Measurements from ENCODE around the gene RFT1.

The RFT1 gene

DNA sequence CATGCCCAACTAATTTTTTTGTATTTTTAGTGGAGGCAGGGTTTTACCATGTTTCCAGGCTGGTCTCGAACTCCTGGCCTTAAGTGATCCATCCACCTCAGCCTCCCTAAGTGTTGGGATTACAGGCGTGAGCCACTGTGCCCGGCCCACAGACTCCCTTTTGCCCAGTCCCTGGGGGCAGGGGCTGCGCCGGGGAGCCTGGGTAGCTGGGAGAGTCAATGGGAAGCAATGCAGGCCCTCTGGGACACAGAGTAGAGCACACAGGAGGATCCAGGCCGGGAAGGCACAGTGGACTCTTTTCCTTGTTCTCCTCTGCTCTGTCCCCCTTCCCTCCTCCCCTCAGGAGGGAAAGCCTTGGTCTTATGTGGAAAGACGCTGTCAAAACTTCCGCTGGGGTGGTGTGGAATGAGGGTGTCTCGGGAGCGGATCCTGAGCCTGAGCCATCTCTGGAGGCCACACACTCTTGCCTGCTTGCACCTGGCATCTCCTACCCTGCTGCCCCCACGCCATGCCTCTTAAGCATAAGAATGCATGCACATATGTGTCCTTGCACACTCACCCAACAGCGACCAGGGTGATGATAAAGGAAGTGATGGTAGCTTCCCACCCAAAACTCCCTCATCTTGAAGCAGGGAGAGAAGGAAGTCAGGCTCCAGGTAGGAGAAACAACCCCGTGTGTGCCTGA, 18.9 kb upstream of the RFT1 start:
- no peak for DNase-seq

DNA sequence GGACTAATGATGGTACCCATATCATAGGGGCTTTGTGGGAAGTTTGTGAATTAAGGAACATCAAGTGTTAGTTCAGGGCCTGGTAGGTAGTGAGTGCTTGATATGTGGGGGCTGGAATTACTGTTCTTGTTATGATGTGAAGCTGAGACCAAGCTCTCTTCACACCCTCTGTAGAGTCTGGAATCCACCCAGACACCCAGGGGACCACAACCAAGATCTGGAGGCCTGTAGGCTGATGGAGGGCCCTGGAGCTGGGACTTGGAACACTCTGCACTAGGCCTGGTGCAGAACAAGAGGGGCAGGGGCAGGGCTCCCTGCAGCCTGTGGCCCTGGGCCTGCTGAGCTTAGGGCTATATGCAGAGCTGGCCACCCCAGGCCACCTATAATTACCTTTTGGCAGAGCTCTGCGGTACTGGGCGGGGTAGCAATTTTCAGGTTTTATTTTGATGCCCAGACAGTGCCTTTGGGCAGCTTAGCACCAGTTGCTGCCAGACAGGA, 17.7 kb upstream of the RFT1 start:
- no peak for DNase-seq

DNA sequence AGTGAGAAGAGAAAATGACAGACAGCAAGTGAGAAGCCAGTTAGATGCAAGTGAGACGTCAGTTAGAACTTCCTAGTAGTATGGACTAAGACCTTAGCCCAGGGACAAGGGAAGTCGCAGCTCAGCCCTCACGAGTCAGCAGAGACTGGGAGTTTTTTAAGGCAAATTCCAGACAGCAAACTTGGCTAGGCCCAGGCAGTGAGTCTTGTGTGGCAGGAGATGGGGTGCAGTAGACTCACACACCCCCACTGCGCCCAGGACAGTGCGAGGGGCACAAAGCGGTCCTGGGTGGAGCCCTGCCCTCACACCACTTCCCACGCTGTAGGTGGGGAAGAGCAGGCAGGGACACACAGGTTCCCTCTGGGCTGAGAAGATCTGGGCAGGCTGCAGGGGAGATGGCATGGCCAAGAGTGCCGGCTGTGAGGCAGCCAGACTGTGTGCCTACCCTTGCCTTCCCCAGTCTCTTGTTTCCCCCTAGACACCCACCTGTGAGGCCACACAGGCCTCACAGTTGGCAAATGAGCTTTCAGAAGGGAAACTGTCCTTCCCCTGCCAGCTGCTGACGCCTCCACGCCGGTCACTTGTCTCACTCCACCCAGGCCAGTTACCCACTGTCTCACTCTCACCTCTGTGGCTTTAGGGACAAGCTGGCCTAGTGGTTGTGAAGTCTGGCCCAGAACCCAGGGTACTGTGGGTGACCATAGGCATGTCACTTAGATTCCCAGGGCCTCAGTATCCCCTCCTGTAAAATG, 17.1 kb upstream of the RFT1 start:
- no peak for DNase-seq

DNA sequence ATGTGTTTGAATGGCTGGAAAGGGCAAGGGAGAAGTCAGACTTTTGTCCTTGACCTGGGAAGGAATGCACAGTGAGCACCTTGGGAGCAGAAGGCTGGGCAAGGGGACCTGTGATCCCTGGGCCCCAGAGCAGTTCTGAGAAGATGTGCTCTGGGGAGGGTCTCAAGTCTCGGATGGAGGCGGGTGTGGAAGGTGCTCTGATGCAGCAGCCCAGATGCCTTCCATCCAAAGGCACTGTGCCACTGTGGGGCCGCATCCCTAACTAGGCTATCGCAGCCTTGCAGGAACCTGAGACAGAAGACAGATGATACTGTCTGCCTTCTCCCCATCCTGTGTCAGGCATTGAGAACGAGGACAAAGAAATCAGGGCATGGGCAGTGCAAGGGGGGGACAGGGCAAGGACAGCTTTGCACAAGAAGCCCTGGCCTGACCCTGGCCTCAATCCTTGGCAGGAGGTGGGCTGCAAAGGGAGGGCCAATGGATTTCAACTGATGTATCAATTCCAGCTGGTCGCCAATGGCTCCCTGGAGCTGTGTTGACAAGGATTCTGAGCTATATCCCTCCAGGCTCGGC, 16.2 kb upstream of the RFT1 start:
- DNase-seq = no peak

DNA sequence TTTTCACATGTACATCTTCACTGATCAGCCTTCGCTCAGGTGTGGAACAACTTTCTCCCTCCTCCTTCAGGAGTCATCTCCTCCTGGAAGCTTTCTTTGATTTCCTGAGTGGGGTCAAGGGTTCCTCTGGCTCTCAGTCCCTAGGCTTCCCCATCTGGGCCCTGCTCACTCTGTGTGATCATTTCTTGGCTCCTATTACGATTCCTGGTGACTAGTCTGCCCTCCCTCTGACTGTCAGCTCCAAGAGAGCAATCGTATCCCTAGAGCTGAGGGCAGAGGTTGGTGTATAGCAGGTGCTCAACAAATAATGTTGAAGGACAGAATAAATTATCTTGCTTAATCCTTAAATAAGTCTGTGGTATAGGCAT, 15.5 kb upstream of the RFT1 start:
- no peak for DNase-seq

DNA sequence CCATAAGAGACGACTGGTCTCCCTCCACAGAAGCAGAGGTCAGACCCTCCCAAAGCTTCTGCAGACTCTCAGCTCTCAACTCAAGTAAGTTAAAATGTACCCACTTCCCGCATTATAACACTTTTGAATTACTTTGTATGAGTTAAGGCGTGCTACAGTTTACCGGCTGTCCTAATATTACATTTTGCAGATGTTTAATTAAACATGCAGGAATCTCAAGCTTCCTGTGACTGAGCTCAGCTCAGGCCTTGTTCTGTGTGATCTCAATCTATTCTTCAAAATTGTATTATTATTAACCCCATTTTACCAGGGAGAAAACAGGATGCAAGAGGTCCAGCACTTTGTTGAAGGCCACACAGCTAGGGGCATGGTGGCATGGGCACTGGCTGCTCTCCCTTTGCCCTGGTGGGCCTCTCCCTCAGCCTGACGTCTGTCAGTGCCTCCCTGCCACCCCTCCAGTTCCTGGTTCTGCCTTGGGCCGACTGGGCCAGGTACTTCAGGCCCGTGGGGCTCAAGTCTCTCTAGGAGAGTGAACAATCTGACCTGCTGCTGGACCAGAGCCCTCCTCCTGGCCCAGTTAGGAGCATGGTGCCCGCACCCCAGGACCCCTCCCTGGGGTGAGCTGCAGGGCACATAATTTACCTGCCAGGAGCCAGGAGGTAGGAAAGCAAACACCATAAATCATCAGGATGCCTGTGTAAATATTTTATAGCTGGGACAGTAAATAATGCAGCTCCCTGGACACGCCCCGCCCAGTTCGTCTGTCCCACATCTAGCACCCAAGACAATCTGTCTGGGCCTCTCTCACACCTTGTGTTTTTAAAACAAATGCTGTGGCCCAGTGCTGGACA, 14.9 kb upstream of the RFT1 start:
- DNase-seq = no peak

DNA sequence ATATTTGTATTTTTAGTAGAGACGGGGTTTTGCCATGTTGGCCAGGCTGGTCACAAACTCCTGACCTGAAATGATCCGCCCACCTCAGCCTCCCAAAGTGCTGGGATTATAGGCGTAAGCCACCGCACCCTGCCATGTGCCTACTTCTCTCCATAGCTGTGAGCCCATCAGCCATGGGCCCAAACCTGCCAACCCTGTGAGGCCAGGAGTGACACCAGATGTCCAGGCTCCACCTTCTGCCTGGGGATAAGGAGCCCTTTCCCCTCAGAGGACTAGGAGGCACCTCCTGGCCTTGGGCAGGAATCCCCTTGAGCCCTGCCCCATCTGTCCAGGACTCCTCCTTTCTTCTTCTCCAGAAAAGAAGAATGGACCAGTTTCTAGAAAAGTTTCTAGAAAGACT, 14.2 kb upstream of the RFT1 start:
- no peak for DNase-seq

DNA sequence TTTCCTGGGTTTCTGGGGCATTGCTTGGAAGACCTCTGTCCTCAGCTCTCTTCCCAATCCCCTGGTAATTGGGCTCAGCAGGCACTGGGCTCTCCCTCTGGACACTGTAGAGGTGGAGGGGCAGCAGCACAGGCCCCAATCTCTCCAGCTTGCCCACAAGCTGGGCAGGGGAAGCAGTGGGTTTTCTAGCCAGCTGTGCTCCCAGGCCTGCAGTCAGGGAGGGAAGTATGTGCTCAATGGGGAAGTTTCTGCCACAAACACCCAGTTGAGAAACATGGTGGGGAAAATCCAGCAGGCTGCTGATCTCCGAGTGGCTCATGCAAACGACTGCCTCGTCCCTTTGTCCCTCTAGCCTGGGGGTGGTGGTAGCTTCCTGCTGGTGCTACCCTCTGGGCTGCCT, 12.8 kb upstream of the RFT1 start:
- DNase-seq = no peak

DNA sequence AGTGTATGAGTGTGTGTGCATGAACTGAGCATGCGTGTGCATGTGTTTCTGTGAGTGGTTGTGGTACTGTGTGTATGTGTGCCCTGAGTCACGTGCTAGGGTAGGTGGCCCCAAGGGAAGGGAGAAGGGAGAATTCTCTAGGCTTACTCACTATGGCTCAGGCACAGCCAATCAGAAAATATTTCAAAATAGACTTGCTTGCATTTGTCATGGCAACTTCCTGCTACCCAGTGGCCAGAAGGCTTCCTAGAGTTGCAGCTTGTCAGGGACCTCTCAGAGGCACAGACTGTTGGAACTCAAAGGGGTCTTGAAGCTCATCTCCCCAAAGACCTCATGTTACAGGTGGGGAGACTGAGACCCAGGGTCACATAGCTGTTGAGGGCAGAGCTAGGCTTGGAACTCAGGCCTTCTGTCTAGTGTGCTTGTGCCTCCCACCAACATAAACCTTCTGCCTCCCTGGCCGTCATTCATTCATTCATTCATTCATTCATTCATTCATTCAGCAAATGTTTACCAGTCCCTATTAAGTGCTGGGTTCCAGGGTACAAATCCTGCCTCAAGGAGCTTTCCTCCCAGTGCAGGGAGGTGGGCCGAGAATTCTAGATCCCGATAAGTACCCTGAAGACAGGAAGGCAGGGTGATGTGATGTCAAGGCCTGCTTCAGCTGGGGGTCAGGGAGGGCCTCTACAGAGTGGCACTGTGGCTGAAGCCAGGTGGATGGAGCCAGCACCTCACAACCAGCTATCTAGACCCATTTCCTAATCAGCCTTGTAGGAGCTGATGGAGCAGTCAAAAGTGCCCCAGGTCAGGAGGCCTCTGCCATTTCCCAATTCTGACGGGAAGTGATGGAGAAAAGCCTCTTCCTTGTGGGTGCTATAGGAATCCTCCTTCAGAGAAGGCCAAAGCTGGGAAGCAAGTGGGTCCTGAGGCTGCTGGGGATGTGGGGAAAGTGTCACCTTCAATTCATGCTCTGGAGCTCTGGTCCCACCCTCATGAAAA, 10.9 kb upstream of the RFT1 start:
- DNase-seq = no peak

DNA sequence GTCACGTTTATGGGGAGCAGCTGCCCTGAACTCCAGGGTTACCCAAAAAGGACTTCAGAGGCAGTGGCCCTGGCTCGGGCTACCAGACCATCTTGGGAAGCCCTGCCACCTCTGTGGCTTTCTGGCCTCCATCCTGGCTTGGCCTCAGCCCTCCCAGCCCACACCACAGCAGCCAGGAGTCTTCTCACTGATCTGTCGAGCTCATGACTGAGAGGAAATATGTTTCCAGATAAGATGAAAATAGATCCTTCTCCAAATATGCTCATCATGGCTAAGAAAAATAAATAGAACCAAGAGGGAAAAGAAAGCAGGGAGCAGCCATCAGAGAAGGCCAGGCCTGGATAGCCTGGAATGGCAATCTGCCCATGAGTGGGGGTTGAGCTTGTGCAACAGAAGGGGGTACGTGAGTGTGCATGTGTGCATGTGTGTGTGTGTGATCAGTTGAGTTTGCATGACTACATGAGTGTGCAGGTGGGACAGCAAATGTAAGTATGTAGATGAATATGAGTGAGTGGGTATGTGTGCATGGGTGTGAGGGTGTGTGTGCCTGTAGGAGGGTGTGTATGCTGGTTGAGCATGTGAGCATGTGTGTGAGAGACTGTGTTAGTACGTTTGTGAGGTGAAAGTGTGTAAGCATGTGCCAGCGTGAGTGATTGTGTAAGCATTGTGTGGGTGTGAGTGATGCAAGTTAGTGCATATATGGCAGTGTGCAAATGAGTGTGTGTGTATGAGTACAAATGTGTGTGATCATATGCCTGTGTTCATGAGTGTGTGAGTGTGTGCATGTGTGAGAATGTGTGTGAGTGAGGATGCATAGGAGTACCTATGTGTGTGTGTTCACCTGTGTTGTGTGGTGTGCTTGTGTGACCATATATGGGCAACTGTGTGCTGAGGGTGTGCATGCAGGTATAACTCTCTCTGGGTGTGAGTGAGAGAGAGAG, 9.9 kb upstream of the RFT1 start:
- DNase-seq = no peak

DNA sequence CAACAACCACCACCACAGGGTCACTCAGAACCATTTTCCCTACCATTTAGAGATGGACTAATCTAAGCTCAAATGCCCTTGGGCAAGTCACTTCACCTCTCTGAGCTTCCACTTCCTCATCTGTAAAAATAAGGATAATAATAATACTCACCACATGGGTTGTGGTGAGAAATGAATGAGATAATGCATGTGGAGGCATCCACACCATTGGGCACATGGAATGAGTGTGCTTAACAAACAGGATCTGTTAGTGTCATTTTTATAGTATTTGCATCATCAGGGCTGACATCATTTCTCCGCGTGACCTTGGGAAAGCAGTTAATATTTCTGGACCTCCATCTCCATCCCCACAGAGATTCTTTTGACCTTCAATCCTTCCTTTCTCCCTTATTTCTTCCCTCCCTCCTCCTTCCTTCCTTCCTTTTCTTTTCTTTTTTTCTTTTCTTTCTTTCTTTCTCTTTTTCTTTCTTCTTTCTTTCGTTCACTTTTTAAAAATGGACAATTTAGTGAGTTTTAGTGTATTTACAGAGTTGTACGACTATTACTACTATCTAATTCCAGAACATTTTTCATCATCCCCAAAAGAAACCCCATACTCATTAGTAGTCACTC, 7.7 kb upstream of the RFT1 start:
- DNase-seq = no peak

DNA sequence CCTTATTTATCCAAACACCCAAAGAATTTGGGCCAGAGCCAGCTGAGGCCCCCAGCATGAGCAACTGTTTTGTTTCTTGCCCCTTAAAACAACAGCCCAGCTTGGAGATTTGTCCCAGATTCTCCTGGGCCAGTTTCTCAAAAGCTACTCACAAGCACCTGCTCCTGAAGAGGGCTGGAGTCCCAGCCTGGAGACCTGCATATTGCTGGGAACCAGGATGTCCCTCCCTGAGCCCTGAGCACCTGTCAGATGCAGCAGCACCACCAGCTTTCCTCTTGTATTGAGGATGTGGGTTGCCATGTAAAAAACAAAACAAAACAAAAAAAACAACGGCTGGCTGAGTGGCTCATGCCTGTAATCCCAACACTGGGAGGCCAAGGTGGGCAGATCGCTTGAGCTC, 7.0 kb upstream of the RFT1 start:
- no peak for DNase-seq

DNA sequence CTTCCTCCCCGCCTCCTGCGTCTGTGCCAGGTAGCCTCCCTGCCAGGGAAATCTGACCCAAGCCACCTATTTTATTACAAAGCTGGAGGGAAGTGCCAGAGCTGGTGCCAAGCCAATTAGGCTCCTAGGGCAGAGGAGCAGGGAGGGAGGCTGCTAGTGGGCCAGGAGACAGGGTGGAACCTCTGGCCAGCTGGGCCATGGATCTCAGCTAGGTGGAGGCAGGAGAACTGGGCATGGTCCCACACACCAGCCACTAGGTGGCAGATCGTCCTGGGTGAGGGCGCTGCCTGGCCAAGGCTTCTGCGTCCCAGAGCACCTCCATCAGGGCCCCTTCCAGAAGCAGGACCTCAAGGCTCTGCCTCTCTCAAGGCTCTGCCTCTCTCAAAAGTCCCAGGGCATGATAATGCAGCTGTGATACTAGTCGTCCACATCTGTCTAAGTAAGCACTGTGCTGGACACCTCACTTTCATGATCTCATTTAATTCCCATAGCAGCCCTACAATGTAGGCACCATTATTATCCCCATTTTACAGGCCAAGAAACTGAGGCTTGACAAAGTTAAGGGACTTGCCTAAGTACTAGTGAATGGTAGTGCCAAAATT, 4.5 kb upstream of the RFT1 start:
- peak; percentile 31 for DNase-seq

DNA sequence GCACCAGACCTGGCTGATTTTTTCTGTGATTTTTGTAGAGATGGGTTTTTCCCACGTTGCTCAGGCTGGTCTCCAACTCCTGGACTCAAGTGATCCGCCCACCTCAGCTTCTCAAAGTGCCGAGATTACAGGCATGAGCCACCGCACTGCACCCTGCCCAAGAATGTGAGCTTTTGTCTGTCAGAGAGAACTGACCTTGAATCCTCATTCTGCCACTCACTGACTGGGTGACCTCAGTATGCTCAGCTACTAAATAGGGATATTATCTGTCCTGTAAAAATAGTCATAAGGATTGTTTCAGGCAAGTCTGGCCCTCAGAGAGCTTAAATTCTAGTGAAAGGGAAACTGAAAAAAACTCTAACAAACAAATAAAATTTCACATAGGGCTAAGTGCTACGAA, 2.1 kb upstream of the RFT1 start:
- DNase-seq = no peak

DNA sequence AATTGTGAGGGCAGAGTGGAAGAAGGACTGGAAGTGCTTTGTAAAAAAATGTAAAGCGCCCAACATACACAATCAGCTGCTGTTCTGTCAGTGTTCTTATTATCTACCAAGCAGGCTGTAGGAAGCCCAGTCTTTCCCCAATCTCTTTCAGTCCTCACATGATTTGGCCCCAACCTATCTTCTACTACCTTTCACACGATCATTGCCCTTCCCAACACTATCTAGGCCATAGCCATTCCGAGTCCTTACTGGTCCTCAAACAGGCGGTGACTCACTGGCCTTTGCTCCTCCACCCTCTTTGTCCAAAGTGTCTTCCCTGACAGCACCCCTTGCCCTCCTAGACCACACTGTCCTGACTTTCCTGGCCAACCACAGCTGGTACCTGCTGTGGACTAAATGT, 861 bp upstream of the RFT1 start:
- no peak for DNase-seq

DNA sequence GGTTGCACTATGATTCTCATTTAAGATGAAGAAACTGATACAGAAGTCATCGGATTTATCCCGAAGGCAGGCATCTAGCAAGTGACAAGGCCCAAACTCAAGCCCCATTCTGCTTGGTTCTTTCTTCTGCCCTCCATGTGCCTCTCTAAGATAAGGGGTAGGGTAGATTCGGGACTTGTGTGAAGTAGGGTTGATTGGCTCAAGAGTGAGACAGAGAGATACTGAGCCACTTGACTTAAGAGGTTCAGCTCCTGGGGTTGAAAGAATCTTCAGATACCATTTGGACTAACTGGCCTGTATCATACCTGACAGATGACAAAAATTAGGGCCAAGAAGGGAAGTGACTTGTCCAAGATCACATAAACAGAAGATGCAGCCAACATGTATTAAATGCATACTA, 891 bp downstream of the RFT1 start:
- DNase-seq = no peak

DNA sequence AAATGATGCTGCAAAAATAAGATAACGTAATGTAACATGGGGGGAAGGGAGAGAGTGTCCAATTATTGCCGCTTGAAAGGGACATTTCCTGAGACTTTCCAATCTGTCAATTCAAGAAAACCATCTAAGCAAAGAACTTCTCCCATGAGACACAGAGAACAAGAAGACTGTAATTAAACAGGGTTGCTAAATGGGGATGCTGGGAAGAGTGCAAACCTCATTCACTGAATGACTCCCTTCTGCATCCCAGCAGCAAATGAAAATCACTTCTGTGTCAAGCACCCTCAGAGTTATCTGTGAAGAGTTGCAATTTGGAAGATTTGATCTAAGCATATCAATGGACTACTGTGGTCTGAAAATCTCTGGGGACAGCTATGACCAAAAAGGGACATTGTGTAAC, 3.6 kb downstream of the RFT1 start:
- no peak for DNase-seq

DNA sequence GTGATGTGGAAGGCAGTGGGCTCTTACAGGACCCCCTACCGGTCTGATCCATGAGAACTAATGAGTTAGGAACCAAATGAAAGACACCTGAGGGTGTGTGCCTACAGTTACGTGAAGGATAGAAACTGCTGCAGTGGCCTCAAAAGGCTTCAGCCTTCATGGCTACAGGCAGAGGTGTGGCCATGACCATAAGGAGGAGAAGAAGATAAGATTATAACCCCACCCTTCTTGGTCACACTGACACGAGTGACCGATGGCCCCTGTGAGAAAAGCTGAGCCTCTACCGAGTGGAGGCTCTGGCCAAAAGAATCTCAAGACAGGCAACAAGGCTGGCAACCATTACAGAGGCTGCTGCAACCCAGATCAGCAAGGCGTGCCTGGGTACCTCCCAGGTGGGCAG, 6.3 kb downstream of the RFT1 start:
- DNase-seq = no peak

DNA sequence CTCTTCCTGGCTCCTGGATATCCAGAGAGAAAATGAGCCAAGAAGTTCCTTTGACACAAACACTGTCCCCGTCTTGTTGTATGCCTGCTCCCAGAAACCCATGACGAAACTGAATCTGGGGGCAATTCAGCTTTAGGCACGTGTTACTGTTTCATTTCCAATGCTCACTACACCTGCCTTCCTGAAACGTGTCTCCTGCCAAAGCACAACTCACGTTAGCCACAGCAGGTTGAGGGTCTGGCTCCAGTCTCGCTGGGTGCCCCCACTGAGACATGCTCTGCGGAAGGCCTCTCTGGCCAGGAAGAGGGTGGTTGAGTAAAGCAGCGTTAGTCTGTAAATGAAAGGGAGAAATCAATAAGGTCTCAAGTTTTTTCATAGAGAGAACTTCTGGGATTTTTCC, 6.7 kb downstream of the RFT1 start:
- DNase-seq = no peak

DNA sequence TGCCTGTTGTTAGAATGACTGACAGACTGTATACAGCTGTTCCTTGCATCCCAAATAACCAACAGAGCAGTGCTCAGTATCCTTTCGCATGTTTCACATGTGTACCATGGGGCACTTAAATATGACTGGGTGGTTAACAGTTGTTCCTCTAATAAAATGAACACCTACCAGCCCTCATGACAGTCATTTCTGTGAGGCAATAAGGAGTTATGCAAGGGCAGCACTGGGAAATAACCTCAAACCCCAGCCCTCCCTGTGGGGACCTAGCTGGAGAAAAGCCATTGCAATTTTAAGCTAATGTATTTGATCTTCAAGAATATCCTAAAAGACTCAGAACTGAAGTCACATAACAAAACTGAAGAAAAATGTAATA, 7.3 kb downstream of the RFT1 start:
- DNase-seq = no peak

Data from T-helper 9 cell (primary cell).